Neural crest cell (in vitro differentiated cells): Measurements from ENCODE around the gene DIS3L2. TPM values are rescaled to one million over a fixed set of nuclear protein-coding genes. Genes with fewer than 3 reads are reported as not detected.

ENCODE experiments used
- DNase-seq: peaks from one replicate; pipeline ENCODE4 v3.0.0; 2021; ENCODE audit warnings: low read depth, mixed read lengths, low spot score
- H3K27ac Mint-ChIP-seq: one replicate; pipeline ENCODE4 v1.8.0; 2021; ENCODE audit warnings: mild to moderate bottlenecking, mixed read lengths; ENCODE audit not compliant: unreplicated experiment
- H3K27me3 Mint-ChIP-seq: 2 replicates; pipeline ENCODE4 v1.8.0; 2021; ENCODE audit warnings: low read depth, mild to moderate bottlenecking, mixed read lengths
- H3K36me3 Mint-ChIP-seq: 2 replicates; pipeline ENCODE4 v1.8.0; 2021; ENCODE audit warnings: low read depth, mild to moderate bottlenecking, mixed read lengths
- H3K4me1 Mint-ChIP-seq: 2 replicates; pipeline ENCODE4 v1.8.0; 2021; ENCODE audit warnings: mixed read lengths
- H3K4me3 Mint-ChIP-seq: one replicate; pipeline ENCODE4 v1.8.0; 2021; ENCODE audit warnings: mild to moderate bottlenecking, mixed read lengths
- H3K9me3 Mint-ChIP-seq: 2 replicates; pipeline ENCODE4 v1.8.0; 2021; ENCODE audit warnings: mixed read lengths
- total RNA-seq: library from RNA; stranded (reverse); gene quantifications from 2 replicates; pipeline ENCODE4 v1.2.1, GENCODE V29; 2021
- TF ChIP-seq, protein P1 (sequence below): fragments of 200-600 bp; sonication (generic); conservative IDR thresholded peaks from 2 replicates; pipeline ENCODE4 v1.5.0; 2021; ENCODE audit warnings: antibody characterized with exemption, mild to moderate bottlenecking

Gene DIS3L2
- total RNA-seq, 1 donor from 2014 or later = 51.9 TPM

DNA sequence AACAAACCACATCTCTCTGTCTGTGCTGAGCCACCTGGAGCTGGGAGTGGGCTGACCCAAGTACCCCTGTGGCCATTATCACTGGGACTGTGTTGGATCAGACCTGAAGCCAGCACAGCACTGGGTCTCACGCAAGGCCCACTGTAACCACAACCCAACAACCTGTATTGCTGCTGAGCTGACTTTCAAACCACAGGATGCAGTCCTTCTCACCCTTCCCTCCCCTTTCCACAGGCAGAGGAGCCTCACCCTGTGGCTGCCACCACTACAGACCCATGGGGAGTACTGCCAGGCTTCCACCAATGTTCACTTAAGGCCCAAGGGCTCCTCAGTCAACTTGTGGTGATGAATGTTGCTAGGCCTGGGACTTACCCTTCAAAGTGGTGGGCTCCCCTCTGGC, 135.7 kb downstream of the DIS3L2 start:
- Mint-ChIP-seq H3K27ac (no peak overlapping the region), H3K27me3 (no peaks in the 10 kb centered on the region), H3K4me3 (no peak overlapping the region), H3K9me3 (peaks cover 17% of the 10 kb centered on the region), H3K36me3 (peaks cover 59% of the 10 kb centered on the region), H3K4me1 (no peaks in the 10 kb centered on the region)
- TF ChIP-seq, protein P1, sequence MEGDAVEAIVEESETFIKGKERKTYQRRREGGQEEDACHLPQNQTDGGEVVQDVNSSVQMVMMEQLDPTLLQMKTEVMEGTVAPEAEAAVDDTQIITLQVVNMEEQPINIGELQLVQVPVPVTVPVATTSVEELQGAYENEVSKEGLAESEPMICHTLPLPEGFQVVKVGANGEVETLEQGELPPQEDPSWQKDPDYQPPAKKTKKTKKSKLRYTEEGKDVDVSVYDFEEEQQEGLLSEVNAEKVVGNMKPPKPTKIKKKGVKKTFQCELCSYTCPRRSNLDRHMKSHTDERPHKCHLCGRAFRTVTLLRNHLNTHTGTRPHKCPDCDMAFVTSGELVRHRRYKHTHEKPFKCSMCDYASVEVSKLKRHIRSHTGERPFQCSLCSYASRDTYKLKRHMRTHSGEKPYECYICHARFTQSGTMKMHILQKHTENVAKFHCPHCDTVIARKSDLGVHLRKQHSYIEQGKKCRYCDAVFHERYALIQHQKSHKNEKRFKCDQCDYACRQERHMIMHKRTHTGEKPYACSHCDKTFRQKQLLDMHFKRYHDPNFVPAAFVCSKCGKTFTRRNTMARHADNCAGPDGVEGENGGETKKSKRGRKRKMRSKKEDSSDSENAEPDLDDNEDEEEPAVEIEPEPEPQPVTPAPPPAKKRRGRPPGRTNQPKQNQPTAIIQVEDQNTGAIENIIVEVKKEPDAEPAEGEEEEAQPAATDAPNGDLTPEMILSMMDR = no peak
- no peak for DNase-seq

DNA sequence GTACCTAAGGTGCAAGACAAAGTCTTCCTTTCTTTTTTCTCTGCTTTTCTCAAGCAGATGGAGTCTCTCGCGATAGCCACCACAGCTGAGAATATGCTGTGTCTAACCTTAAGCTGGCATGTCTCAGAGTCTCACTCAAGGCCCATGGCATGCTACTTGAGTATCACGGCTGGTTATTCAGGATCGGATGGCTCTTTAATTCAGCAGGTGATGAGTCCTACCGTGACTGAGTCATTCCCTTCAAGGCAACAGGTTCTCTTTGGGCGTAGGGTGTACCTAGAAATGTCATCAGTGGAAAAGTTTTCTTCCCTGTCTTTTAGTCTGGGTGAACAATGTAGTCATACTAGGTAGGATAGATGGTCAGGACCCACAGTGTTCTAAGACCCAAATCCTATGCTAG, 136.2 kb downstream of the DIS3L2 start:
- no peak overlapping the region for H3K27ac Mint-ChIP-seq
- peaks cover 16% of the 10 kb centered on the region for H3K9me3 Mint-ChIP-seq
- H3K27me3 Mint-ChIP-seq = no peaks in the 10 kb centered on the region
- H3K36me3 Mint-ChIP-seq = peaks cover 58% of the 10 kb centered on the region
- H3K4me3 Mint-ChIP-seq = no peak overlapping the region
- DNase-seq = no peak
- H3K4me1 Mint-ChIP-seq = no peaks in the 10 kb centered on the region
- TF ChIP-seq, protein P1 = no peak

DNA sequence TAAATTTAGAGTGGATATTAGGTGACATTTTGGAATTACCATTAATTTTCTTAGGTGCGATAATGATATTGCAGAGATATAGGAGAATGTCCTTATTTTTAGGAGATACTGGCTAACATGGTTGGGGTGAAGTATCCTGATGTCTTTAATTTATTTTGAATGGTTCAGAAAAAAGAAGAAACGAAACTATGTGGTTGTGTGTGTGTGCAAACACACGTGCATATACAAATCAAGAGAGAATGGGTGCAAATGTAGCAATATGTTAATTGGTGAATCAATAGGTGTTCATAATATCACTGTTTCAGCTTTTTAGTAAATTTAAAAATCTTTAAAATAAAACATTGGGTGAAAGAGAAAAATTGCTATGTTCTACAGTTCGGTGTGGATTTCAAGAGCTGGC, 140.9 kb downstream of the DIS3L2 start:
- Mint-ChIP-seq H3K4me1 (no peaks in the 10 kb centered on the region), H3K36me3 (peaks cover 30% of the 10 kb centered on the region), H3K9me3 (peaks cover 12% of the 10 kb centered on the region), H3K4me3 (no peak overlapping the region), H3K27me3 (no peaks in the 10 kb centered on the region), H3K27ac (no peak overlapping the region)
- DNase-seq = no peak
- TF ChIP-seq, protein P1 = no peak

DNA sequence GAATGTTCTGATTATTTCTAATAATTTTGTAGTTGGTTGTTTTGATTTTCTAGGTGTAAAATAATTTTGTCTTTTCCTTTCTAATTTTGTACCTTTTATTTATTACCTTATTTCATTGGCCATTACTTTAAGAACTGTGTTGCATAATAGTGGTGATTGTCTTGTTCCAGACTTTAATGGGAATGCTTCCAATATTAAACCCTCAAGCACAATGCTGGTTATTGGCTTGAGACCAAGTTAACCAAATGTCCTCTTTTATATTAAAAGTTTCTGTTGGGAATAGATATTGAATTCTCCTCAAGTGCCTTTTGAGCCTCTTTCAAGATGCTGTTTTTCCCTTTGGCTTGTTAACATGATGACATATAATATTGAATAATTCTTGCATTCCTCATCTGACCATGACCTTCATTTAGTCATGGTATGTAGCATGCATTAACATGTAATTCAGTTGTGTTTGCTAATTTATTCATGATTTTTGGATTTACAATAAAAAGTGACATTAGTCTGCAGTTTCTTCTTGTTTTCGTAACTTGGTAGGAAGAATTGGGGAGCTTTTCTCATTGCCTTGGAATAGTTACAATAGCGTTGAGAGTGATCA, 141.7 kb downstream of the DIS3L2 start:
- no peak for DNase-seq
- H3K4me1 Mint-ChIP-seq = peaks cover 1% of the 10 kb centered on the region
- no peaks in the 10 kb centered on the region for H3K27me3 Mint-ChIP-seq
- peaks cover 23% of the 10 kb centered on the region for H3K36me3 Mint-ChIP-seq
- H3K27ac Mint-ChIP-seq = no peak overlapping the region
- H3K4me3 Mint-ChIP-seq = no peak overlapping the region
- TF ChIP-seq, protein P1 = no peak
- H3K9me3 Mint-ChIP-seq = peaks cover 9% of the 10 kb centered on the region

DNA sequence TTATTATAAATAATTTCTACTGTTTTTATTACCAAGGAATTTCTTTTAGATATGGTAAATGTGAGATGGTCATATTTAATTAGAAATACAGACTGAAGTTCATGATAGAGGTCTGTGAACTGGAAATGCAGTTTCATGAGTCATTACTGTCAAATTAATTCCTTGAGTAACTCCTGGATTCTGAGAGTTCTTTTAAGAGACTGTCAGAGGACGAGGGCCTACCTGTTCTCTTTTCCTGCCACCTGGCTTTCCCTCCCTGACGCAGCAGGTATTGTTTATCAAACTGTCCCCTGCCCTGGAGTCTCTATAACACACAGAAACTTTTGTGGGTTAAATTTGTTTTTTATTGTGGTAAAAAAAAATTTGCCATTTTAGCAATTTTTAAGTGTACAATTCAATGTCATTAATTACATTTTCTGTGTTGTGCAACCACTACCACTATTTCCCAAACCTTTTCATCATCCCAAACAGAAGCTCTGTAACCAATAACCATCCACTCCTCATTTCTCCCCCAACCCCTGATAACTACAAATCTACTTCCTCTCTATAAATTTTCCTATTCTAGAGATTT, 142.6 kb downstream of the DIS3L2 start:
- peaks cover 8% of the 10 kb centered on the region for H3K4me1 Mint-ChIP-seq
- no peak overlapping the region for H3K4me3 Mint-ChIP-seq
- TF ChIP-seq, protein P1 = no peak
- H3K27ac Mint-ChIP-seq = no peak overlapping the region
- no peak for DNase-seq
- H3K27me3 Mint-ChIP-seq = no peaks in the 10 kb centered on the region
- H3K9me3 Mint-ChIP-seq = peaks cover 7% of the 10 kb centered on the region
- peaks cover 20% of the 10 kb centered on the region for H3K36me3 Mint-ChIP-seq
